Ishikawa (cell line): ENCODE measurements around the gene DMD.

Experiments used
- CEBPB ChIP-seq: IDR thresholded peaks from 2 replicates; pipeline ENCODE4 v1.6.1; 2012
- RAD21 ChIP-seq: IDR thresholded peaks from 2 replicates; pipeline ENCODE4 v1.6.1; 2012; ENCODE audit warnings: low read depth
- TCF12 ChIP-seq: IDR thresholded peaks from 2 replicates; pipeline ENCODE4 v1.6.1; 2012; ENCODE audit warnings: low read depth
- ZBTB7A ChIP-seq: IDR thresholded peaks from 2 replicates; pipeline ENCODE4 v1.6.1; 2012; ENCODE audit warnings: low read depth
- TF ChIP-seq, protein P1 (sequence below): IDR thresholded peaks from 2 replicates; pipeline ENCODE4 v1.6.1; 2012; ENCODE audit warnings: low read depth, mild to moderate bottlenecking
- TF ChIP-seq, protein P2 (sequence below): IDR thresholded peaks from 2 replicates; pipeline ENCODE4 v1.6.1; 2012

DNA sequence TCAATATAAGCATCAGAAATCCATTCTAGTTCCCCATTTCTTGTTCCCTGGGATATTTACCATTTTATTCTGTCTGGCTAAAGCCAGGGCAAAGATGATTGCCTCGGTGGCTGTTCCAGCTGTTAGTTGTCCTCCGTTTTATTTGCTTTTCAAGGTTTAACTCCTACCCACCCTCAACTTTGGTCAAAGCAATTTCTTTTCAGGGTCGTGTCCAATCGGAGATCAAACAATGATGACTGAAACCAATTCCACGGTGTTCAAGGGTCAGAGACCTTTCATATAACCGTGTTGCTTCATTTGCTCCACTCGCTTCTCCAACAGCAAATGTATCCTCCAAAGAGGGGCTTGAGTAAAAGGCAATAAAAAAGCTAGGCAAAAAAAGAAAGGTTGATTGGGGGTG, 1946.0 kb downstream of the DMD start:
- TF ChIP-seq, protein P1, sequence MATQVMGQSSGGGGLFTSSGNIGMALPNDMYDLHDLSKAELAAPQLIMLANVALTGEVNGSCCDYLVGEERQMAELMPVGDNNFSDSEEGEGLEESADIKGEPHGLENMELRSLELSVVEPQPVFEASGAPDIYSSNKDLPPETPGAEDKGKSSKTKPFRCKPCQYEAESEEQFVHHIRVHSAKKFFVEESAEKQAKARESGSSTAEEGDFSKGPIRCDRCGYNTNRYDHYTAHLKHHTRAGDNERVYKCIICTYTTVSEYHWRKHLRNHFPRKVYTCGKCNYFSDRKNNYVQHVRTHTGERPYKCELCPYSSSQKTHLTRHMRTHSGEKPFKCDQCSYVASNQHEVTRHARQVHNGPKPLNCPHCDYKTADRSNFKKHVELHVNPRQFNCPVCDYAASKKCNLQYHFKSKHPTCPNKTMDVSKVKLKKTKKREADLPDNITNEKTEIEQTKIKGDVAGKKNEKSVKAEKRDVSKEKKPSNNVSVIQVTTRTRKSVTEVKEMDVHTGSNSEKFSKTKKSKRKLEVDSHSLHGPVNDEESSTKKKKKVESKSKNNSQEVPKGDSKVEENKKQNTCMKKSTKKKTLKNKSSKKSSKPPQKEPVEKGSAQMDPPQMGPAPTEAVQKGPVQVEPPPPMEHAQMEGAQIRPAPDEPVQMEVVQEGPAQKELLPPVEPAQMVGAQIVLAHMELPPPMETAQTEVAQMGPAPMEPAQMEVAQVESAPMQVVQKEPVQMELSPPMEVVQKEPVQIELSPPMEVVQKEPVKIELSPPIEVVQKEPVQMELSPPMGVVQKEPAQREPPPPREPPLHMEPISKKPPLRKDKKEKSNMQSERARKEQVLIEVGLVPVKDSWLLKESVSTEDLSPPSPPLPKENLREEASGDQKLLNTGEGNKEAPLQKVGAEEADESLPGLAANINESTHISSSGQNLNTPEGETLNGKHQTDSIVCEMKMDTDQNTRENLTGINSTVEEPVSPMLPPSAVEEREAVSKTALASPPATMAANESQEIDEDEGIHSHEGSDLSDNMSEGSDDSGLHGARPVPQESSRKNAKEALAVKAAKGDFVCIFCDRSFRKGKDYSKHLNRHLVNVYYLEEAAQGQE, result no peak
- TF ChIP-seq ZBTB7A, result no peak
- no peak for TF ChIP-seq CEBPB
- no peak for TF ChIP-seq RAD21
- TF ChIP-seq TCF12, result no peak
- TF ChIP-seq, protein P2, sequence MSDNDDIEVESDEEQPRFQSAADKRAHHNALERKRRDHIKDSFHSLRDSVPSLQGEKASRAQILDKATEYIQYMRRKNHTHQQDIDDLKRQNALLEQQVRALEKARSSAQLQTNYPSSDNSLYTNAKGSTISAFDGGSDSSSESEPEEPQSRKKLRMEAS, result no peak
